Pulmonary artery endothelial cell (primary cell): ENCODE data around the gene BRSK2. TPM values are rescaled to one million over a fixed set of nuclear protein-coding genes. Genes with fewer than 3 reads are reported as not detected.

ENCODE experiments used
- DNase-seq: peaks from one replicate; pipeline ENCODE4 v3.0.0-alpha.2; 2011; ENCODE audit warnings: low read depth, low spot score
- total RNA-seq: library from RNA; depleted of rRNA; stranded (reverse); fragments of >200 nt; gene quantifications from 2 replicates; pipeline ENCODE4 v1.2.3, GENCODE V29; 2014

Gene BRSK2
- total RNA-seq, 1 donor from 2014 or later: 0.20 TPM

DNA sequence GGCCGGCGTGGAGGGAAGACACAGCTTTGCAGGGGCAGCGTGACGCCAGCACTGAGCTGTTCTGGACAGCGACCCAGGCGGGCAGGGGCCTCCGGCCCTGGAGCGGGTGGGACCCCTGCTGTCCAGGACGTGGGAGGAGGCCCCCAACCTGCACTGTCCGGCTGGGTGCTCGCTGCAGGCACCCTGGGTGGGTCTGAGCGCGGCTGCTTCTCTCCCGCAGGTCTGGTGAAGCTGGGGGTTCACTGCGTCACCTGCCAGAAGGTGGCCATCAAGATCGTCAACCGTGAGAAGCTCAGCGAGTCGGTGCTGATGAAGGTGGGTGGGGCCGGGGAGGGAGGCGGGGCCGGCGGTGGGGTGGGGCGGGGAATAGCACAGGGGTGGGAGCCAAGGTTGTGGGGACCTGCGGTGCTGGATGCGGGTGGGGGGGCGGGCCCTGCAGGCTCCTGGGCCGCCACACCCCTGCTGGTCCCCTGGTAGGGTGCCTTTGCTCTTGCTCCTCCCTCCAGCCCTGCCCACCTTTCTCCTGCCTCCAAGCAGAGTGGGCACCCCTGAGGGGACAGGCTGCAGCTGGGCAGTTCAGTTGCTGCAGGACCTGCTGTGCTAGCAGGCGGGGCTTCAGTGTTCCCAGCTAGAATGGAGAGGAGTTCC, 46.2 kb downstream of the BRSK2 start:
- no peak for DNase-seq

DNA sequence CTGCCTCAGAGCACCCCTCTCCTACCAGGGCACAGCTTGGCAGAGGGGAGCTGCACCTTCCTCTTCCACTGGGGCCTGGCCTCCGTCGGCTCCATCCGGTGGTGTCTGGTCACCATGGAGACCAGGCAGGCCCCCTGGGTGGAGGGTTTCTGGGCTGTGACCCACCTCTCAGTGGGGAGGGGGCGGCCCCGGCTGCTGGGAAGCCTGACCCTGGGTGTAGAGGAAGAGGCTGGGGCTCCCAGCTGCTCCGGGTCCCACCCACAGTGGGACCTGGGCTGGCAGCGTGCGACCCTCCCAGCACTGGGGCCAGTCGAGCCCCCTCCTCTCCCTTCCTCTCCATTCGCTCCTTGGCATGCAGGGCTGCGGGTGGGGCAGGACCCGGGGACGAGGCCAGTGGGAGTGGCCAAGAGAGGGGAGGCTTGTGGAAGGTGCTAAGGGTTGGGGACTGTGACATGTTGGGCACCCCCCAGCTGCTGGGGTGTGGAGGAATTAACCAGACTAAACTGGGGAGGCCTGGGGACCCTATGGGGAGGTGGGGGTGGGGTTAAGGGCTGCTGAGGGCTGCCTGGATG, 46.8 kb downstream of the BRSK2 start:
- DNase-seq: no peak

GRCh38 chr11:1437500-1437899, 47.8 kb downstream of the BRSK2 start:
- DNase-seq: no peak

- DNase-seq: no peak
Measured at GRCh38 chr11:1438261-1438966, 48.7 kb downstream of the BRSK2 start.

- no peak for DNase-seq
Measured at GRCh38 chr11:1438967-1439330, 49.2 kb downstream of the BRSK2 start.

DNA sequence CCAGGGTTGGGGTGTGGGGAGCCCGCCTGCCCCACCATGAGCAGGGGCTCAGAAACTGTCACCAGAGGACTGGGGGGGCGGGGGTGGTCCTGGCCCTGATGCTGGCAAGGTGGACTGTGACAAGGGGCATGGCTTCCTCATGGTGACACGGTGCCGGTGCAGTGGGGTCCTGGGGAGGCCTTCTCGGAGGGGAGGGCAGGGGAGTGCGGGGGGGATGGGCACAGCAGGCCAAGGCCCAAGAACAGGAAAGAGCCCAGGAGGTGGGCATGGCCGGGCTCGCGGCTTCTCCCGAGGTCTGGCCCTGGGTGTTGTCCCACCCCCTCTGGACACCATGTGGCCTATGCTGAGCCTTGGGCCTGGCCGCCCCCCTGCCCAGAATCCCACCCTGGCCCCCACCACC, 49.6 kb downstream of the BRSK2 start:
- no peak for DNase-seq

GRCh38 chr11:1440066-1440465, 50.3 kb downstream of the BRSK2 start:
- no peak for DNase-seq

DNA sequence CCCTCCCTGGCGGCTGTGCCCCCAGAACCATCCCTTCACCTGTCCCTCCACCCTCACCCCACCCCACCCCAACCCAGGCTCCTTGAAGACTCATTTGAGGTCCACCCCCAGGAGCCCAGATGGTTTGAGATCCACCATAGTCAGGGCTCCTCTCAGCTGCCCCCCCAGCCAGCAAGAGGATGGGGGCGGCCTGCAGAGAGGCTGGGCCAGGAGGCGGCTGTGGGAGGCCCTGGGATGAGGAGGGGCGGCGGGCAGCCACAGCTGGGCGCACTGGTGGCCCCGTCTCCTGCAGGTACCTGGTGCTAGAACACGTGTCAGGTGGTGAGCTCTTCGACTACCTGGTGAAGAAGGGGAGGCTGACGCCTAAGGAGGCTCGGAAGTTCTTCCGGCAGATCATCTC, 50.8 kb downstream of the BRSK2 start:
- DNase-seq: no peak

DNA sequence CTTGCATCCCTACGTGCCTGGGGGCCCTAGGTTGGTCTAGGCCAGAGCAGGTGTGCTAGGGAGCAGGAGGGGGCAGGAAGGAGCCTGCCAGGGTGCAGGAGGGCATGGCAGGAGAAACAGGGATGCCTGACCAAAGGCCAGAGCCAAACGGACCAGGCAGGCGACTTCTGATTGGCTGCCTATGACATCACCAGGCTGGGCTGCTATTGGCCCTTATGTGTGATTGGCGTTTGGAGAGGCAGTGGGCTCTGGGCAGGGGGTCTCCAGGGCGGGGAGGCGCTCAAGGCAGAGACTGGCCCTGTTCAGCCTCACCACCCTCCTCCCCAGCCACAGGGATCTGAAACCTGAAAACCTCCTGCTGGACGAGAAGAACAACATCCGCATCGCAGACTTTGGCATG, 52.4 kb downstream of the BRSK2 start:
- no peak for DNase-seq

GRCh38 chr11:1442807-1443366, 53.2 kb downstream of the BRSK2 start:
- no peak for DNase-seq

DNA sequence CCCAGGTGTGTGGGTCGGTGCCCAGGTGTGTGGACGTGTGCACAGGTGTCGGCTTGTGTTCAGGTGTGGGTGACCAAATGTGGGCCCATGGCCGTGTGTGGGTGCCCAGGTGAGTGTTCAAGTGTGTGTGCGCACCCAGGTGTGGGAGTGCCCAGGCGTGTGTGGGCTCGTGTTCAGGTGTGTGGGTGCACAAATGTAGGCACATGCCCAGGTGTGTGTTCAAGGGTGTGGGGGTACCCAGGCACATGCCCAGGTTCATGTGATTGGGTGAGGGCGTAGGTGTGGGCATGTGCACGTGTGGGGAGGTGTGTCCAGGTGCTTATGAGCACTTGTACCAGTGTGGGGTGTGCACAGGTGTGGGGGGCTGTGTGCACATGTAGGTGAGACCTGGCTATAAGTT, 54.0 kb downstream of the BRSK2 start:
- no peak for DNase-seq

DNA sequence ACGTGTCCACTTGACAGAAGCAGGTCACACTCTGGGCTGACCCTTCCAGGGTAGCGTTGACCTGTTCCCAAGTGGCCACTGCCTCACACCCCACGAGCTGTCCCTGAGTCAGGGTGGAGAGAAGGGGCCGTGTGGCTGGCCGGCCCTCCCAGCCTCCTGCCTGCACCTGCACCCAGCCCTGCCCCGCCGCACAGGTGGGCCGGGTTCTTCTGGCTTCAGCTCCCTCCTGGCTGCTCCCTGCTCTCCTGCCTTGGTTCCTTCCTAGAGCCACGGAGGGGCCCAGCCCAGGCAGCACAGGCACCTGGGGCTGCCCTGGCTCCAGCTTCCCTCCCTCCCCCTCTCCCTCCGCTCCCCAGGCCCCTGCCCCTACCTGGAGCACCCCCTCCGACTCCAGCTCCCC, 54.6 kb downstream of the BRSK2 start:
- no peak for DNase-seq

DNA sequence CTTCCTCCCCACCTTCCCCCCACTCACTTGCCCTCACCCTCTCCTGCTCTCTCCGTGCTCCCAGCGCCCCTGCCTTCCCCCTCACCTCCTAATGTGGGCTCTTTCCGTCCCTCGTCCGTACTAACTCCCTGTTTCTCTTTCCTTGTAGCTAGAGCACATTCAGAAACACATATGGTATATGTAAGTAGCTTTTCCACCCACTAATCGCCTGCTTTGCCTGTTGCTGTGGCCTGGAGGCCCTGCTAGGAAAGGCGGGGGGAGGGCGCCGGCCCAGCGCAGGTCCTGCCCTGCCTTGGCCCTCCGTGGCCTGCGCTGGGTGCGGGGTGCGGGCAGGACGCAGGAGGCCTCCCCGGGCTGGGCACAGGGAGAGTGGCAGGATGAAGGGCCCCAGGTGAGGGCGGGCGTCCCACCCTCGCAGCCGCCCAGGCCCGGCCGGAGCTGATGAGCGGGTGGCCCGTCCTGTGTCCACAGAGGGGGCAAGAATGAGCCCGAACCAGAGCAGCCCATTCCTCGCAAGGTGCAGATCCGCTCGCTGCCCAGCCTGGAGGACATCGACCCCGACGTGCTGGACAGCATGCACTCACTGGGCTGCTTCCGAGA, 55.2 kb downstream of the BRSK2 start:
- no peak for DNase-seq

GRCh38 chr11:1445741-1446445, 56.2 kb downstream of the BRSK2 start:
- DNase-seq: no peak

- DNase-seq: no peak
Measured at GRCh38 chr11:1446623-1447022, 56.9 kb downstream of the BRSK2 start.

DNA sequence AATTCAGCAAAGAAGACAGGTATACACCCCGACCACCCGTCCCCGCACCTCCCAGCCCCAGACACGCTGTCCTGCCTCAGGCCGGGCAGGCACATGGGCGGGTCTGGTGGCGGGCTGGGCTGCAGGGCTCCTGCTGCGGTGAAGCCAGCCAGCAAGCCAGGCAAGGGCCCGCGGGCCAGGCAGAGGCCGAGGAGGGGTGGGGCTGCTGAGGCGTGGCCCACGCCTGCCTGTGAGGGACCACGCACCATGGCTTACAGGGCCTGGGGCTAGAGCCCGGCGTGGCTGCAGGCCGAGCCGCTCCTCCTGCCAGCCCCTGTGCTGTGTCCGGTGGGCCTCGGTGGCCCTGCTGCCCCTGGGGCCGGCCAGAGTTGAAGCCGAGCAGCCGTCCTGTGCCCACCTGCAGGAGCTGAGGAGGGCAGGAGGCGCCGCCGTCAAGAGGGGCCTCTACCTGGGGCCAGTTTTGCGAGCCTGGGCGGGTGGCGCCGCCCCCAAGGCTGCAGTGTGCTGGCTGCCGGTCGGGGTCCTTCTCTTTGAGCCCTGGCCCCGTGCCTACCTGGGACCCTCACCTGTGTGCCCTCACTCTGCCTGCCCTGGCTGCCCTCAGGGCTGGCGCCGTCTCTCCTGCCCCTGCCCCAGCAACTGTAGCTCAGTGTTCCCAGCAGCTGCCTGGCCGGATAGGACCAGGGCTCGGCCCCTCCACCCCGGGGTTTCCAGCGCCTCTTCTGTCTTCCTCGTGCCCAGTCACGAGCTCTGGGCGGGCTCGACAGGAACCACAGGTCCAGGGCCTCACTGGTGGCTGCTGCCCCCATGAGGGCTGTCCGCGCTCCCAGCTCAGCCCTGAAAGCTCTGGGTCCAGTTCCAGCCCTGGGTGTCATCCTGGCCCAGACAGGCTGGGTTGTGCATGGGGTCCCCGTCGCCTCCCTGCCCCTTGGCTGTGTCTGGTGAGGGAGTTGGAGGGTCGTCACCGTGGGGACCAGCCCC, 58.4 kb downstream of the BRSK2 start:
- DNase-seq: no peak

- no peak for DNase-seq
Measured at GRCh38 chr11:1448882-1449281, 59.1 kb downstream of the BRSK2 start.

DNA sequence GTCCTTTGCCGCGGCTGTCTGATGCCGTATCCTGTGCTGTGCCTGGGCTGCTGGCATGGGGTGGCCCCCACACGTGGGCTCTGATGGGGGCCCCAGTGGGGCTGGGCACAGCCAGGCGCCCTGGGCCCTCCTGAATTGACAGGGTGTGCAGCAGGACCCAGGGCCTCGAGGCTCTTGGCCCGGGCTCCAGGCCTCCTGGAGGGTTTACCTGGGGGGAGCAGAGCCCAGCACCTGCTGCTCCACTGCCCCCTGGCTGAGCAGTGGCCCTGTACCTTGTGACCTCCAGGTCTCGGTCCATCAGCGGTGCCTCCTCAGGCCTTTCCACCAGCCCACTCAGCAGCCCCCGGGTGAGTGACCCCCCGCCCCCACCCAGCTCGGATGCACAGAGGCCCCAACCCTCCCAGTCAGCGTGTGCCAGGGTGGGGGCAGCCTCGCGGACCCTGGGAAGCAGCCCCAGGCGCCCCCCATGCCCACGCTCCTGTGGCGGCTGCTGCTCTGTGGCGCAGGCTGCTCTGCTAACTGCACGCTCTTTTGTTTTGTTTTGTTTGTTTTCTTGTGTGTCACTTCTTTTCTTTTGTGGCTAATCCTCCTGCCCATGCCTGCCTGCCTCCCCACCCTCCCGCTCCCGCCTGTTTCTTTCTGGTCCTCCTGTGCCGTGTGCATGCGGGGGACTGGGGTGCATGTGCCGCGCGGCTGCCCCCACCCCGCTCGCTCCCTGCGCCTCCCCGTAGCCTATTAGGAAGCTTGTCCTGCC, 59.9 kb downstream of the BRSK2 start:
- DNase-seq: no peak

DNA sequence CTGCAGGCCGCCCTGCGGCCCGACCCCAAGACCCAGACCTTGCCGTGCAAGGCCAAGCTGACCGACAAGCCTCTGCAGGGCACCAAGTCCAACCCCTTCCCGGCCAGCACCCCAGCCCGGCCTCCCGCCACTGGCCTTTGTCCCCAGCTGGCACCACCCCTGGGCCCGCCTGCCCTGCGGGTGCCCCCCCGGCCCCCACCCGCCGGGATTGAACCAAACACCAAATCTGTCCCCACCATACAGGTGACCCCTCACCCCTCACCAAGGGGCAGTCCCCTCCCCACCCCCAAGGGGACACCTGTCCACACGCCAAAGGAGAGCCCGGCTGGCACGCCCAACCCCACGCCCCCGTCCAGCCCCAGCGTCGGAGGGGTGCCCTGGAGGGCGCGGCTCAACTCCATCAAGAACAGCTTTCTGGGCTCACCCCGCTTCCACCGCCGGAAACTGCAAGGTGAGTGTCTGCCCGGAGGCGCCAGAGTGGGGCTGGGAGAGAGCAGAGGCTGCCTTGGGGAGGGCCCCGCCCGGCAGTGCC, 60.7 kb downstream of the BRSK2 start:
- DNase-seq: no peak
